HepG2 (cell line): ENCODE data around the gene SLC9A1. TPM values are rescaled to one million over a fixed set of nuclear protein-coding genes. Genes with fewer than 3 reads are reported as not detected.

Experiments
- ATAC-seq: fragments of 200-7000 bp; cut with Tn5 transposase; 3 replicates; pipeline ENCODE4 v1.9.1; 2020; ENCODE audit warnings: mild to moderate bottlenecking, moderate library complexity
- BruUV-seq: library from RNA; stranded (reverse); fragments of 400-500 nt; replicated peaks from 2 replicates; lab custom pipeline; 2021; lab: Mats Ljungman, UMichigan
- CTCF ChIA-PET: fragments of 300-600 bp; formaldehyde crosslinking; extraction: SDS; loops from one replicate; lab custom pipeline; 2021; ENCODE audit warnings: low total read pairs, inconsistent platforms, low intra/inter-chr PET ratio; lab: Yijun Ruan, JAX
- POLR2A ChIA-PET: fragments of 350-600 bp; sonication (Branson Sonifier 250); formaldehyde crosslinking; loops from one replicate; lab custom pipeline; 2020; ENCODE audit warnings: antibody characterized with exemption, inconsistent platforms; lab: Yijun Ruan, JAX
- DNase-seq: peaks from one replicate; pipeline ENCODE4 v3.0.0-alpha.2; 2015; ENCODE audit warnings: low spot score
- FAIRE-seq: peaks from 3 replicates; lab custom pipeline; 2011; peaks lifted over from hg19 to GRCh38; lab: Jason Lieb, UNC
- H2AFZ ChIP-seq: one replicate; pipeline ENCODE4 v1.6.1; 2011; ENCODE audit warnings: low read length, inconsistent platforms
- H3K27ac ChIP-seq: fragments of 300-600 bp; 3 replicates; pipeline ENCODE4 v1.8.0; 2011; ENCODE audit warnings: mixed run types, mild to moderate bottlenecking, mixed read lengths, low read length, inconsistent platforms; ENCODE audit not compliant: insufficient read depth; ENCODE audit errors: extremely low read length
- H3K27me3 ChIP-seq, 2 experiments: fragments of 200-600 bp in 1 of 2; 2 replicates in 1 of 2; 3 replicates in 1 of 2; pipeline versions ENCODE4 v1.6.0 to v1.8.0; 2011; ENCODE audit warnings: low read length in 2 of 2, mild to moderate bottlenecking in 2 of 2, moderate library complexity in 2 of 2, inconsistent platforms in 1 of 2; ENCODE audit not compliant: insufficient read depth in 2 of 2, control insufficient read depth in 1 of 2
- H3K36me3 ChIP-seq, 2 experiments: fragments of 200-600 bp in 1 of 2; replicated peaks in 1 of 2; 2 replicates in 1 of 2; 3 replicates in 1 of 2; pipeline versions ENCODE4 v1.5.1 to v1.8.0; 2011; ENCODE audit warnings: low read length in 2 of 2, inconsistent platforms in 1 of 2; ENCODE audit not compliant: insufficient read depth in 2 of 2, control insufficient read depth in 1 of 2
- H3K4me1 ChIP-seq: 2 replicates; pipeline ENCODE4 v1.5.1; 2012; ENCODE audit warnings: low read length, inconsistent platforms; ENCODE audit not compliant: insufficient read depth
- H3K4me2 ChIP-seq: 2 replicates; pipeline ENCODE4 v1.6.0; 2011; ENCODE audit warnings: low read depth, low read length, inconsistent platforms
- H3K4me3 ChIP-seq, 3 experiments: fragments of 200-600 bp in 1 of 3; sonication (generic), shearing (Covaris generic) in 1 of 3; replicated peaks in 1 of 3; 2 replicates each; pipeline ENCODE4 v1.5.1; 2011 to 2016; ENCODE audit warnings: low read length in 3 of 3, inconsistent platforms in 2 of 3, low read depth in 2 of 3, mild to moderate bottlenecking in 2 of 3, control low read depth in 1 of 3, mixed read lengths in 1 of 3; ENCODE audit not compliant: insufficient read depth in 1 of 3
- H3K79me2 ChIP-seq: one replicate; pipeline ENCODE4 v1.6.1; 2011; ENCODE audit warnings: low read length, inconsistent platforms; ENCODE audit not compliant: insufficient read depth
- H3K9ac ChIP-seq: 2 replicates; pipeline ENCODE4 v1.6.0; 2011; ENCODE audit warnings: mild to moderate bottlenecking, low read depth, low read length, inconsistent platforms; ENCODE audit not compliant: insufficient read depth
- H3K9me3 ChIP-seq: 2 replicates; pipeline ENCODE4 v1.5.1; 2012; ENCODE audit warnings: mild to moderate bottlenecking, low read length
- H4K20me1 ChIP-seq: 2 replicates; pipeline ENCODE4 v1.6.0; 2011; ENCODE audit warnings: inconsistent platforms, mild to moderate bottlenecking, low read length, moderate library complexity; ENCODE audit not compliant: insufficient read depth
- ATF7-NPFF ChIP-seq: sonication (generic); formaldehyde crosslinking; IDR thresholded peaks from 2 replicates; pipeline ENCODE4 v1.8.1; 2023; ENCODE audit warnings: mild to moderate bottlenecking, low read depth, missing genetic modification reagents, moderate library complexity
- ATRX ChIP-seq: sonication (generic); formaldehyde crosslinking; IDR thresholded peaks from 2 replicates; pipeline ENCODE4 v1.4.0; 2020; ENCODE audit warnings: missing genetic modification reagents, borderline replicate concordance
- FOXK1 ChIP-seq: sonication (generic); formaldehyde crosslinking; IDR thresholded peaks from 2 replicates; pipeline ENCODE4 v1.4.0; 2020; ENCODE audit warnings: low read depth, missing genetic modification reagents, borderline replicate concordance
- SNRNP70 ChIP-seq: fragments of 200-400 bp; formaldehyde crosslinking; IDR thresholded peaks from 2 replicates; pipeline ENCODE4 v1.6.1; 2017; ENCODE audit warnings: mild to moderate bottlenecking, low read depth, low read length, moderate library complexity
- ZNF407 ChIP-seq: sonication (generic); formaldehyde crosslinking; IDR thresholded peaks from one replicate; pipeline ENCODE4 v1.5.1; 2020; ENCODE audit warnings: mild to moderate bottlenecking, missing genetic modification reagents; ENCODE audit errors: not compliant biosample characterization
- ZNF414 ChIP-seq: sonication (generic); formaldehyde crosslinking; IDR thresholded peaks from 2 replicates; pipeline ENCODE4 v1.5.0; 2020; ENCODE audit warnings: missing genetic modification reagents
- ZNF441 ChIP-seq: sonication (generic); formaldehyde crosslinking; IDR thresholded peaks from 2 replicates; pipeline ENCODE4 v1.7.0; 2021; ENCODE audit warnings: missing genetic modification reagents, borderline replicate concordance
- ZNF619 ChIP-seq: sonication (generic); formaldehyde crosslinking; IDR thresholded peaks from 2 replicates; pipeline ENCODE4 v1.4.0; 2020; ENCODE audit warnings: mild to moderate bottlenecking, missing genetic modification reagents
- ZNF678 ChIP-seq: sonication (generic); formaldehyde crosslinking; IDR thresholded peaks from 2 replicates; pipeline ENCODE4 v1.4.0; 2020; ENCODE audit warnings: mild to moderate bottlenecking, missing genetic modification reagents
- ZNF800 ChIP-seq: sonication (generic); formaldehyde crosslinking; IDR thresholded peaks from 2 replicates; pipeline ENCODE4 v1.4.0; 2020; ENCODE audit warnings: missing genetic modification reagents
- WGBS: methylation state at CpG from one replicate; pipeline ENCODE4 v1.1.6; 2017; ENCODE audit warnings: low lambda C conversion rate; 5-methylcytosine and 5-hydroxymethylcytosine counted together
- in situ Hi-C: cut with HindIII; loops from 2 replicates; pipeline ENCODE4 v1.10.0; 2017; ENCODE audit warnings: low pct_unique_long_range_greater_than_20kb; ENCODE audit not compliant: extremely low pct_ligation_motif_present
- intact Hi-C: fragments of 100-400 bp; cut with micrococcal nuclease; formaldehyde crosslinking; loops from one replicate; pipeline ENCODE4 v1.10.0; 2022; ENCODE audit not compliant: unreplicated experiment
- polyA plus RNA-seq, 8 experiments: library from polyadenylated mRNA; depleted of rRNA in 3 of 8; stranded (reverse) in 7 of 8; unstranded in 1 of 8; fragments of >200 nt; fragmentation: Illumina TruSeq in 4 of 8; extraction: Trizol in 4 of 8; gene quantifications; 2 replicates each; pipeline versions ENCODE4 v1.2.1 to v1.2.3, GENCODE V29; 2011 to 2016; ENCODE audit warnings: low read depth in 4 of 8, missing spikeins in 1 of 8, mixed read lengths in 1 of 8; ENCODE audit not compliant: insufficient read depth in 1 of 8
- total RNA-seq, 5 experiments: library from RNA; depleted of rRNA; stranded (reverse); fragments of >200 nt; fragmentation: Illumina TruSeq; extraction: Trizol; gene quantifications; 2 replicates each; pipeline ENCODE4 v1.2.3, GENCODE V29; 2016; ENCODE audit warnings: low read depth in 1 of 5

Gene SLC9A1
- total and polyA plus RNA-seq, 2 of the 13 experiments (the other 11 are each of a cell fraction or from before 2014, with no cell fraction given) = 1.4 to 2.9 TPM

- TF ChIP-seq ATRX (CRISPR knock-in tag) (no peak), ZNF441 (CRISPR knock-in tag) (no peak), ATF7-NPFF (CRISPR knock-in tag) (no peak)
- TF ChIP-seq, all 625 proteins: peak for 0
These were observed 52.7 kb downstream of the SLC9A1 start (continued) for GRCh38 chr1:27102134-27102706.

GRCh38 chr1:27101696-27102095 lies 53.2 kb downstream of the SLC9A1 start:
- no peak for FAIRE-seq

More at GRCh38 chr1:27101696-27102095, 53.2 kb downstream of the SLC9A1 start:
- intact Hi-C loops = loop anchor here (1.0 to 5.0 kb wide), 3 partner anchors 96 to 183 kb away; no protein-coding TSS in a partner anchor
- Histone ChIP-seq H3K4me2 (no peak overlapping the region), H3K27me3 (no peaks in the 10 kb centered on the region; a peak in 1 of 5 replicates), H3K4me1 (peaks cover 29% of the 10 kb centered on the region), H3K36me3 (0 out of 5 replicates have a peak, but pooled peaks cover 0 to under 1% of the 10 kb centered on the region in 2 experiments), H3K9ac (no peak overlapping the region), H2AFZ (no peak overlapping the region), H3K4me3 (no peak overlapping the region), H3K79me2 (no peaks in the 10 kb centered on the region), H4K20me1 (no peaks in the 10 kb centered on the region), H3K9me3 (no peaks in the 10 kb centered on the region), H3K27ac (no peak overlapping the region)
- TF ChIP-seq ZNF800 (CRISPR knock-in tag) = no peak
- no peak for TF ChIP-seq ZNF407 (CRISPR knock-in tag)
- TF ChIP-seq ZNF678 (CRISPR knock-in tag) = no peak
- no peak for TF ChIP-seq ZNF414 (CRISPR knock-in tag)
- no peak for TF ChIP-seq SNRNP70
- TF ChIP-seq ZNF619 (CRISPR knock-in tag) = no peak
- TF ChIP-seq FOXK1 (CRISPR knock-in tag) = no peak
- ChIA-PET CTCF (interaction anchor here (2.1 kb wide), 1 partner anchor 183 kb away, joined by 25 read pairs; no protein-coding TSS in a partner anchor), POLR2A (no interaction called here)
- in situ Hi-C loops = loop anchor here (5.0 kb wide), 1 partner anchor 181 kb away; no protein-coding TSS in a partner anchor
- WGBS = 96% methylated on average over 12 of the region's 15 CpGs
- BruUV-seq = no TSS peak
- ATAC-seq = no peak
- no peak for DNase-seq
